ENCODE measurements around the gene LRIG2.
"Not testable (repeated sequence)": the region's sequence is repeated elsewhere in the genome, so short reads cannot be mapped to it uniquely, and the experiment has no call there.

The LRIG2 gene

DNA sequence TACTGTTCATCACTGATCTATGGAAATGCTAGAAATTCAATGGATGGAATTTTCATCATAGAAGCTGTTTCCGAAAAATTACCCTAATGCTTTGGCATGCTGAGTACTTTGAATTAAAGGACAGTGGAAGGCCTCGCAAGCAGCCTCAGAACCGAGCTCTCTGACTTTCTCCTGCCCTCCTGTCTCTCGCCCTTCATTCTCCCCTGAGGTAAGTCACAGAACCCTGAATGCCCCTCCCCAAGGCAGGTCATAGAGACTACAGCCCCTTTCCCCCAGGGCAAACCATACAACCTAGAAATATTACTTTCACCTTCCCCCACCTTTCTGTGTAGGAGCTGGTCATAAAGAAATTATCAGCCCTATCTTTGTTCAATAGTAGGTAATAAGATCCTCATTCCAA, 74.8 kb downstream of the LRIG2 start:
- H3K79me2 ChIP-seq (ENCODE audit: insufficient read depth, low read length) = no peaks in the 10 kb centered on the region
- no peaks in the 10 kb centered on the region for H3K9me3 ChIP-seq (ENCODE audit: low read length)
- no peak overlapping the region for H3K9ac ChIP-seq (ENCODE audit: low read length)
- no peak overlapping the region for H3K27ac ChIP-seq (ENCODE audit: low read depth, low read length, poor library complexity, severe bottlenecking)
- TF ChIP-seq, protein P1, sequence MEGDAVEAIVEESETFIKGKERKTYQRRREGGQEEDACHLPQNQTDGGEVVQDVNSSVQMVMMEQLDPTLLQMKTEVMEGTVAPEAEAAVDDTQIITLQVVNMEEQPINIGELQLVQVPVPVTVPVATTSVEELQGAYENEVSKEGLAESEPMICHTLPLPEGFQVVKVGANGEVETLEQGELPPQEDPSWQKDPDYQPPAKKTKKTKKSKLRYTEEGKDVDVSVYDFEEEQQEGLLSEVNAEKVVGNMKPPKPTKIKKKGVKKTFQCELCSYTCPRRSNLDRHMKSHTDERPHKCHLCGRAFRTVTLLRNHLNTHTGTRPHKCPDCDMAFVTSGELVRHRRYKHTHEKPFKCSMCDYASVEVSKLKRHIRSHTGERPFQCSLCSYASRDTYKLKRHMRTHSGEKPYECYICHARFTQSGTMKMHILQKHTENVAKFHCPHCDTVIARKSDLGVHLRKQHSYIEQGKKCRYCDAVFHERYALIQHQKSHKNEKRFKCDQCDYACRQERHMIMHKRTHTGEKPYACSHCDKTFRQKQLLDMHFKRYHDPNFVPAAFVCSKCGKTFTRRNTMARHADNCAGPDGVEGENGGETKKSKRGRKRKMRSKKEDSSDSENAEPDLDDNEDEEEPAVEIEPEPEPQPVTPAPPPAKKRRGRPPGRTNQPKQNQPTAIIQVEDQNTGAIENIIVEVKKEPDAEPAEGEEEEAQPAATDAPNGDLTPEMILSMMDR (IDR thresholded peaks at IDR 0.05; ENCODE audit: low read length) = no peak
- no peak for TF ChIP-seq EZH2 (IDR thresholded peaks at IDR 0.05; ENCODE audit: borderline replicate concordance, low read length)
- H3K9me2 ChIP-seq (ENCODE audit: low read depth, low read length) = no peaks in the 10 kb centered on the region
- H4K20me1 ChIP-seq (ENCODE audit: insufficient read depth, low read length) = no peaks in the 10 kb centered on the region
- H3K27me3 ChIP-seq (ENCODE audit: insufficient read depth, low read length) = no peaks in the 10 kb centered on the region
- H3K36me3 ChIP-seq (ENCODE audit: insufficient read depth, low read length) = no peaks in the 10 kb centered on the region
- H3F3A ChIP-seq (ENCODE audit: insufficient read depth, low read length) = no peaks in the 10 kb centered on the region
- no peaks in the 10 kb centered on the region for H3K4me1 ChIP-seq (ENCODE audit: insufficient read depth, low read length, severe bottlenecking)
- H2AFZ ChIP-seq (ENCODE audit: low read length) = no peak overlapping the region
- no peak overlapping the region for H3K4me2 ChIP-seq (ENCODE audit: low read length)
- H3K4me3 ChIP-seq (ENCODE audit: low read depth, low read length, poor library complexity, severe bottlenecking) = no peak overlapping the region

DNA sequence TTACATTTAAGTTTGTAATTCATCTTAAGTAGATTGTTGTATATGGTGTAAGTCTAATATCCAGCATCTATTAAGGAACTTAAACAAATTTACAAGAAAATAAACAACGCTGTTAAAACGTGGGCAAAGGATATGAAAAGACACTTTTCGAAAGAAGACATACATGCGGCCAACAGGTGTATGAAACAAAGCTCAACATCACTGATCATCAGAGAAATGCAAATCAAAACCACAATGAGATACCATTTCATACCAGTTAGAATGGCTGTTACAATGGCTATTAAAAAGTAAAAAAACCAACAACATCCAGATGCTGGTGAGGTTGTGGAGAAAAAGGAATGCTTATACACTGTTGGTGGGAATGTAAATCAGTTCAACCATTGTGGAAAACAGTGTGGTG, 77.5 kb downstream of the LRIG2 start:
- H3K27me3 ChIP-seq (ENCODE audit: insufficient read depth, low read length); H3K9me2 ChIP-seq (ENCODE audit: low read depth, low read length); H3K4me2 ChIP-seq (ENCODE audit: low read length); H3K79me2 ChIP-seq (ENCODE audit: insufficient read depth, low read length); H3K4me3 ChIP-seq (ENCODE audit: low read depth, low read length, poor library complexity, severe bottlenecking); H3K36me3 ChIP-seq (ENCODE audit: insufficient read depth, low read length); H3K9ac ChIP-seq (ENCODE audit: low read length); H2AFZ ChIP-seq (ENCODE audit: low read length); H3F3A ChIP-seq (ENCODE audit: insufficient read depth, low read length); H3K9me3 ChIP-seq (ENCODE audit: low read length); H4K20me1 ChIP-seq (ENCODE audit: insufficient read depth, low read length); H3K27ac ChIP-seq (ENCODE audit: low read depth, low read length, poor library complexity, severe bottlenecking); H3K4me1 ChIP-seq (ENCODE audit: insufficient read depth, low read length, severe bottlenecking): not testable (repeated sequence)

DNA sequence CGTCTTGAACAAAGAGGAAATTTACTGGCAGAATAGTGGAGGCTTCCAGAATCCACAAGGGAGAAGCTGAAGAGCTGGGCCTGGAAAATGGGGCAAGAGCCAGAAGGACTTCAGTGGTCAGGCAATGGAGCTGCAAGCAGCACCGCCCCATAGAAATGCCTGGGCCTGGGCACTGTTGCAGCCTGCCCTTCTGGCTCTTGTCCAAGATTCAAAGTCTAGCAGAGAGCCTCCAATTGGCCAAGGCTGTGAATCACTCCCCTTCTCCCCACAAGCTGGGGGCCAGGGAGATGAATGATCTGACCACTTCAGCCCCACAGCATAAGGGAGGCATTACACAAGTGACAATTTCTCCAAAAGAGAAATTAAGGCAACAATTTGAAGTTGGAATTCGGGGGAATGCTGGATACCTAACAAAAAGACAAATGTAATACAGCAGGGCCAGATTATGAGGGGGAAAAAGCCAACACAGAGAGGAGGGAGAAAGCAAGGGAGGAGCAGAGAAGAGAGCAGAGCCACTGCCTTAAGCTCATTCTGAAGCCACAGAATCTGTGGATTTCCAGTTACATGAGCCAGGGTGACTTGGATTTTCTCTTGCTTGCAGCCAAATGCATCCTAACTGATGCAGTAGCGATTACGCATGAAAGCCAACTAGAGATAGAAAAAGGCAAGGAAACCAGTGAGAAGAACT, 80.3 kb downstream of the LRIG2 start:
- Histone ChIP-seq H3K36me3 (ENCODE audit: insufficient read depth, low read length) (no peaks in the 10 kb centered on the region), H3K9ac (ENCODE audit: low read length) (no peak overlapping the region), H3K27me3 (ENCODE audit: insufficient read depth, low read length) (no peaks in the 10 kb centered on the region), H3K9me2 (ENCODE audit: low read depth, low read length) (no peaks in the 10 kb centered on the region), H3K27ac (ENCODE audit: low read depth, low read length, poor library complexity, severe bottlenecking) (no peak overlapping the region), H3K4me3 (ENCODE audit: low read depth, low read length, poor library complexity, severe bottlenecking) (no peak overlapping the region), H4K20me1 (ENCODE audit: insufficient read depth, low read length) (no peaks in the 10 kb centered on the region), H3K9me3 (ENCODE audit: low read length) (no peaks in the 10 kb centered on the region), H3K4me2 (ENCODE audit: low read length) (no peak overlapping the region), H3K4me1 (ENCODE audit: insufficient read depth, low read length, severe bottlenecking) (no peaks in the 10 kb centered on the region), H3F3A (ENCODE audit: insufficient read depth, low read length) (no peaks in the 10 kb centered on the region), H3K79me2 (ENCODE audit: insufficient read depth, low read length) (no peaks in the 10 kb centered on the region), H2AFZ (ENCODE audit: low read length) (no peak overlapping the region)
- TF ChIP-seq EZH2 (IDR thresholded peaks at IDR 0.05; ENCODE audit: borderline replicate concordance, low read length) = no peak
- TF ChIP-seq, protein P1 (IDR thresholded peaks at IDR 0.05; ENCODE audit: low read length) = no peak

DNA sequence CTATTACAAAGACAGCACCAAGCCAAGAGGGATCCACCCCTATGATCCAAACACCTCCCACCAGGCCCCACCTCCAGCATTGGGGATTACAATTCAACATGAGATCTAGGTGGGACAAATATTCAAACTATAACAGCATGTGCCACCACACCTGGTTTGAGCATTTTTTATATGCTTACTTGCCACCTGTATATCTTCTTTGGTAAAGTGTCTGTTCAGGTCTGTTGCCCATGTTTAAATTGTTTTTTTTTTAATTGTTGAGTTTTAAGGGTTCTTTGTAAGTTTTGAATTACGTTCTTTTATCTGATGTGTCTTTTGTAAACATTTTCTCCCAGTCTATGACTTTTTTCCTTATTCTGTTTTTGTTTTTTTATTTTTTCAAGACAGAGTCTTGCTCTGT, 83.4 kb downstream of the LRIG2 start:
- no peak overlapping the region for H3K4me2 ChIP-seq (ENCODE audit: low read length)
- H3K27me3 ChIP-seq (ENCODE audit: insufficient read depth, low read length) = no peaks in the 10 kb centered on the region
- TF ChIP-seq, protein P1 (IDR thresholded peaks at IDR 0.05; ENCODE audit: low read length) = no peak
- no peak for TF ChIP-seq EZH2 (IDR thresholded peaks at IDR 0.05; ENCODE audit: borderline replicate concordance, low read length)
- no peaks in the 10 kb centered on the region for H4K20me1 ChIP-seq (ENCODE audit: insufficient read depth, low read length)
- no peaks in the 10 kb centered on the region for H3K9me2 ChIP-seq (ENCODE audit: low read depth, low read length)
- no peaks in the 10 kb centered on the region for H3F3A ChIP-seq (ENCODE audit: insufficient read depth, low read length)
- H3K9ac ChIP-seq (ENCODE audit: low read length) = no peak overlapping the region
- no peaks in the 10 kb centered on the region for H3K4me1 ChIP-seq (ENCODE audit: insufficient read depth, low read length, severe bottlenecking)
- no peaks in the 10 kb centered on the region for H3K36me3 ChIP-seq (ENCODE audit: insufficient read depth, low read length)
- no peaks in the 10 kb centered on the region for H3K9me3 ChIP-seq (ENCODE audit: low read length)
- H3K4me3 ChIP-seq (ENCODE audit: low read depth, low read length, poor library complexity, severe bottlenecking) = no peak overlapping the region
- no peaks in the 10 kb centered on the region for H3K79me2 ChIP-seq (ENCODE audit: insufficient read depth, low read length)
- no peak overlapping the region for H3K27ac ChIP-seq (ENCODE audit: low read depth, low read length, poor library complexity, severe bottlenecking)
- no peak overlapping the region for H2AFZ ChIP-seq (ENCODE audit: low read length)

DNA sequence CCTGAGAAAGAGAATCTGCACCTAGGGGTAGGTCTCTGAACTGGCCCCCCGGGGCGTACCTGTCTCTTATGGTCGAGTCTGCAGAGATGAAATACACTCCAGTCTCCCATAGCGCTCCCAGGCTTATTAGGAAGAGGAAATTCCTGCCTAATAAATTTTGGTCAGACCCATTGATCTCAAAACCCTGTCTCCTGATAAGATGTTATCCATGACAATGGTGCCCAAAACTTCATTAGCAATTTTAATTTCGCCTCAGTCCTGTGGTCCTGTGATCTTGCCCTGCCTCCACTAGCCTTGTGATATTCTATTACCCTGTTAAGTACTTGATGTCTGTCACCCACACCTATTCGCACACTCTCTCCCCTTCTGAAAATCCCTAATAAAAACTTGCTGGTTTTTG, 85.7 kb downstream of the LRIG2 start:
- not testable (repeated sequence) for H3K9me2 ChIP-seq (ENCODE audit: low read depth, low read length); H3K9me3 ChIP-seq (ENCODE audit: low read length); H3F3A ChIP-seq (ENCODE audit: insufficient read depth, low read length); H3K27me3 ChIP-seq (ENCODE audit: insufficient read depth, low read length); H3K27ac ChIP-seq (ENCODE audit: low read depth, low read length, poor library complexity, severe bottlenecking); H3K4me2 ChIP-seq (ENCODE audit: low read length); H4K20me1 ChIP-seq (ENCODE audit: insufficient read depth, low read length); H3K79me2 ChIP-seq (ENCODE audit: insufficient read depth, low read length); H3K9ac ChIP-seq (ENCODE audit: low read length); H2AFZ ChIP-seq (ENCODE audit: low read length); H3K36me3 ChIP-seq (ENCODE audit: insufficient read depth, low read length); H3K4me3 ChIP-seq (ENCODE audit: low read depth, low read length, poor library complexity, severe bottlenecking); H3K4me1 ChIP-seq (ENCODE audit: insufficient read depth, low read length, severe bottlenecking)

Measured in OCI-LY1 (cell line).